ENCODE measurements around the gene C17orf75. TPM values are rescaled to one million over a fixed set of nuclear protein-coding genes. Genes with fewer than 3 reads are reported as not detected.

Gene C17orf75
- total RNA-seq, 4 donors from 2014 or later: 9.2 to 16.7 (median 13.2) TPM

DNA sequence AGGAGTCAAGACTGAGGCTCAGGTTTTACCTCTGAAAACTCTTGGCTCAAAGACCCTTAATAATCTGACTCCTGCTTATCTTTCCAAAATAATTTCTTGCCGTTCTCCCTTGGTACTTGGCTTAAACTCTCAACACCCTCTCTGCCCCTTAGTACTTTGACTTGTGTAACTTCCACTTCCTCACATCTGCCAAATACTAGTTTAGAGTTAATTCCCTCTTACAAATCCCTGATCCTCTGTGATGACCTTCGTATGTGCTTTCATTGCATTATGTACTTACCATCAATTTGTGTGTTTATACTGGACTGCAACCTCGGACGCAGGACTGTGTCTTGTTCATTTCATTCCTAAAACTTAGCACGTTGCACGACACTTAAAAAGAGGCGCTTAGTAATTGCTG, 43.1 kb upstream of the C17orf75 start:
- no peak for ATAC-seq
- Histone ChIP-seq H3K36me3 (peaks cover 0 to 49% of the 10 kb centered on the region in 2 donors), H3K4me3 (no peak overlapping the region), H3K27ac (no peak overlapping the region), H3K27me3 (no peaks in the 10 kb centered on the region), H3K9me3 (no peaks in the 10 kb centered on the region), H3K4me1 (no peaks in the 10 kb centered on the region)
- TF ChIP-seq EP300 (IDR thresholded peaks at IDR 0.05) (no peak), POLR2AphosphoS5 (IDR thresholded peaks at IDR 0.05) (peak; percentile 5)
- WGBS, 2 donors (ENCODE audit: low coverage in 1 of 2): 75 to 76% methylated on average over 7 of the region's 7 CpGs

DNA sequence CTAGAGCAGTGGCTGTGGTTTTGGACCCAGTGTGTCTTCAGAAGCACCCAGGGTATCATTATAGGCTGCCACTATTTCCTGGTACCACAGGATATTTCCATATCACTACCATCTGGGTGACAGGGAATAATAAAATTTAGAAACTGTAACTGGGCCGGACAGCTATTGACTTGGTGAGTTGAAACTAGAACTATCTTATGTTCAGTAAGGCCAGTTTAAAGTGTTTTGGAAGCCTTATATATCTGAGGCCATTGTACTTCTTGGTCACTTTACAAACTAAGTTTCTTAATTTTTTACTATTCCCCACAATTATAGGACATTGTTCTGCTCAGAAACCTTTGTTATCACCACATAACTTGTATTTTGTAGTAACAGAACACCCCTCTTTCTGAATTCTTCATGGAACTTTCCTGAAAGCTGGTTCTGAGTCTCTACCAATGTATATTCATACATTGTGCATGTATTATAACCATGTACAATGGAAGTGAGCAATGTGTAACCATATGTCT, 42.0 kb upstream of the C17orf75 start:
- Histone ChIP-seq H3K4me3 (no peak overlapping the region), H3K9me3 (no peaks in the 10 kb centered on the region), H3K4me1 (no peaks in the 10 kb centered on the region), H3K27me3 (no peaks in the 10 kb centered on the region), H3K27ac (no peak overlapping the region), H3K36me3 (peaks cover 0 to 55% of the 10 kb centered on the region in 2 donors)
- no peak for TF ChIP-seq EP300 (IDR thresholded peaks at IDR 0.05)
- no peak for TF ChIP-seq POLR2AphosphoS5 (IDR thresholded peaks at IDR 0.05)
- no peak for TF ChIP-seq POLR2A (IDR thresholded peaks at IDR 0.05)
- TF ChIP-seq, protein P1, sequence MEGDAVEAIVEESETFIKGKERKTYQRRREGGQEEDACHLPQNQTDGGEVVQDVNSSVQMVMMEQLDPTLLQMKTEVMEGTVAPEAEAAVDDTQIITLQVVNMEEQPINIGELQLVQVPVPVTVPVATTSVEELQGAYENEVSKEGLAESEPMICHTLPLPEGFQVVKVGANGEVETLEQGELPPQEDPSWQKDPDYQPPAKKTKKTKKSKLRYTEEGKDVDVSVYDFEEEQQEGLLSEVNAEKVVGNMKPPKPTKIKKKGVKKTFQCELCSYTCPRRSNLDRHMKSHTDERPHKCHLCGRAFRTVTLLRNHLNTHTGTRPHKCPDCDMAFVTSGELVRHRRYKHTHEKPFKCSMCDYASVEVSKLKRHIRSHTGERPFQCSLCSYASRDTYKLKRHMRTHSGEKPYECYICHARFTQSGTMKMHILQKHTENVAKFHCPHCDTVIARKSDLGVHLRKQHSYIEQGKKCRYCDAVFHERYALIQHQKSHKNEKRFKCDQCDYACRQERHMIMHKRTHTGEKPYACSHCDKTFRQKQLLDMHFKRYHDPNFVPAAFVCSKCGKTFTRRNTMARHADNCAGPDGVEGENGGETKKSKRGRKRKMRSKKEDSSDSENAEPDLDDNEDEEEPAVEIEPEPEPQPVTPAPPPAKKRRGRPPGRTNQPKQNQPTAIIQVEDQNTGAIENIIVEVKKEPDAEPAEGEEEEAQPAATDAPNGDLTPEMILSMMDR (IDR thresholded peaks at IDR 0.05): no peak
- ATAC-seq: no peak
- 80 to 93% methylated on average over 1 of the region's 1 CpG for WGBS, 2 donors (ENCODE audit: low coverage in 1 of 2)

DNA sequence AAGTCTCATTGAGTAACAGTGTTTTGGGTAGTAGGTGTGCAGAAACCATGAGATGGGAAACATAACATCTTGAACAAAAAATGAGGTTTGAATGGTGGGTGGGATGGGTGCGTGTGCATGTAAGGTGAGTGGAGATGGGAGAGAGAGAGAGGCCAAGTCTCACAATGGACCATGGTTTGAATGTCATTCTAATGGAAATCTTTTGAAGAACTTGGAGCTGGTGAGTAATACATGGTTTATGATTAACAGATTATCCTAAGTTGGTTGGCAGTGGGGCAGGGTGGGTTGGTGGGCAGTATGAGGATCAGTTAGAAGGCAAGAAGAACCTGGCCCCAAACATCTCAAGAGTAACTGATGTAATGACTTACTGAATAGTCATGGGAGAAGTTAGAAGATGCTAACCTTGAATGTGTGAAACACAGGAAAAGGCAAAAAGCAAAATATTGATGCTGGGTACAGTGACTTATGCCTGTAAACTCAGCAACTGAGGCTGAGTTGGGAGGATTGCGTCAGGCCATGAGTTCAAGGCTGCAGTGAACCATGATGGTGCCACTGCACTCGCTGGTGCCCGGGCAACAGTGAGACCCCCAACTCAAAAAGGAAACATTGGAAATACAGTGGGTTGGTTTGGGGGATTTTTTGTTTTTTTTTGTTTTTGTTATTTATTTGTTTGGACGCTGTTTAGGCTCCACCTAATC, 40.7 kb upstream of the C17orf75 start:
- H3K9me3 ChIP-seq: no peaks in the 10 kb centered on the region
- H3K27me3 ChIP-seq: no peaks in the 10 kb centered on the region
- H3K36me3 ChIP-seq: peaks cover 4 to 56% of the 10 kb centered on the region in 2 donors
- H3K4me1 ChIP-seq: no peaks in the 10 kb centered on the region
- no peak overlapping the region for H3K27ac ChIP-seq
- TF ChIP-seq, protein P1 (IDR thresholded peaks at IDR 0.05): no peak
- TF ChIP-seq POLR2AphosphoS5 (IDR thresholded peaks at IDR 0.05) (no peak), POLR2A (IDR thresholded peaks at IDR 0.05) (no peak), EP300 (IDR thresholded peaks at IDR 0.05) (no peak)
- no peak overlapping the region for H3K4me3 ChIP-seq
- WGBS, 2 donors (ENCODE audit: low coverage in 1 of 2): 90 to 93% methylated on average over 4 to 5 of the region's 5 CpGs
- no peak for ATAC-seq

DNA sequence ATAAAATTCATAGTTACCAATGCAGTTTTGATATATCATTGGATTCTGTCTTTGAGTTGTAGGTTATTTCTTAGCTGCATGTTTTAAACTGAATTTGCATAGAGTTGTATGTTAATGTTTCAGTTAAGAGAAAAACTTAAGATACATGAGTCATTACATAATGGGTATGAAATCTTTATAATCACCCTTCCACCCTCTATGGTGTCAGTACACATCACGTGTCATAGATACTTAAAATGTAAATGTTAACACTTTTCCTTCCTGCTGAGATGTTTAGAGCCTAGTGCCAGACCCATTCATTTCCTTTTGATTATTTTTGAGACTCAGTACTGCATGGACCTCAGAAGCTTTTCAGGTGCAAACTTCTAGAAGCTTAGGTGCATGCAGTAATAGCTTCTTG, 28.5 kb upstream of the C17orf75 start:
- H3K36me3 ChIP-seq: peaks cover 28 to 99% of the 10 kb centered on the region in 2 donors
- no peaks in the 10 kb centered on the region for H3K27me3 ChIP-seq
- WGBS, 2 donors (ENCODE audit: low coverage in 1 of 2): 43 to 94% methylated on average over 1 of the region's 1 CpG
- ATAC-seq: no peak
- no peaks in the 10 kb centered on the region for H3K9me3 ChIP-seq
- H3K4me1 ChIP-seq: no peaks in the 10 kb centered on the region
- H3K27ac ChIP-seq: no peak overlapping the region
- no peak overlapping the region for H3K4me3 ChIP-seq
- TF ChIP-seq, protein P1 (IDR thresholded peaks at IDR 0.05): no peak
- TF ChIP-seq POLR2AphosphoS5 (IDR thresholded peaks at IDR 0.05) (no peak), POLR2A (IDR thresholded peaks at IDR 0.05) (no peak), EP300 (IDR thresholded peaks at IDR 0.05) (no peak)

DNA sequence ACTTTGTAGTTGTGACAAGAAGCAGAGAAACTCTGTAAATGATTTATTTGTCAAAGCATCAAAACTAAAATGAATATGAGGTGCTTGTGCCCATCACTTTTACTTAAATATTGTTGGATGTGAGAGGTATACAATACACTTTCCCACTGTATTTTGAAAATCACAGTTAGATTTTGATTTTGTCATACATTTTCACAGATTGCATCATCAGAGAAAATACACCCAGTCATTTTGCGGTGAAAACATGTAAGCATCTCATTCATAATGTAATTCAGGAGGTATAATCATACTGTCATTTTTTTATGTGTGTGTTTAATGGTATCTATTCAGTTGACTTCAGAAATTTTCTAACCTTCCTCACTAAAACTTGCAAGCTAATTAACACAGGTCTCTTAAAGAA, 19.3 kb upstream of the C17orf75 start:
- H3K36me3 ChIP-seq: peaks cover 18 to 96% of the 10 kb centered on the region in 2 donors
- TF ChIP-seq POLR2A (IDR thresholded peaks at IDR 0.05): no peak
- no peak for TF ChIP-seq EP300 (IDR thresholded peaks at IDR 0.05)
- no peak for TF ChIP-seq POLR2AphosphoS5 (IDR thresholded peaks at IDR 0.05)
- TF ChIP-seq, protein P1 (IDR thresholded peaks at IDR 0.05): no peak
- H3K27ac ChIP-seq: no peak overlapping the region
- 96 to 100% methylated on average over 1 of the region's 1 CpG for WGBS, 2 donors (ENCODE audit: low coverage in 1 of 2)
- H3K4me1 ChIP-seq: peaks cover 0 to 34% (median 0%) of the 10 kb centered on the region in 3 donors
- no peaks in the 10 kb centered on the region for H3K9me3 ChIP-seq
- no peak for ATAC-seq
- no peaks in the 10 kb centered on the region for H3K27me3 ChIP-seq
- H3K4me3 ChIP-seq: no peak overlapping the region

Data from gastroesophageal sphincter (tissue), 4 donors.